SIG-M5 (cell line): ENCODE data around the gene HPCAL4.

Experiments
- DNase-seq: peaks from one replicate; lab custom pipeline; 2025; lab: John Stamatoyannopoulos, UW

HPCAL4 gene

GRCh38 chr1:39676948-39677548 is 14.2 kb downstream of the HPCAL4 start:
- DNase-seq, result no peak

- no peak for DNase-seq
Measured at GRCh38 chr1:39675220-39675619, 16.0 kb downstream of the HPCAL4 start.

GRCh38 chr1:39673215-39673614 is 18.0 kb downstream of the HPCAL4 start:
- DNase-seq, result no peak

GRCh38 chr1:39672551-39672947 is 18.7 kb downstream of the HPCAL4 start:
- no peak for DNase-seq

GRCh38 chr1:39671793-39672550 is 19.3 kb downstream of the HPCAL4 start, which contains the start of gene NT5C1A:
Gene NT5C1A (minus strand): TSS chr1:39672107. CDS start chr1:39672038, 69 bp downstream.
- DNase-seq, result no peak

GRCh38 chr1:39671433-39671792 is 19.8 kb downstream of the HPCAL4 start:
- no peak for DNase-seq

- DNase-seq, result no peak
Measured at GRCh38 chr1:39670689-39671088, 20.5 kb downstream of the HPCAL4 start.

GRCh38 chr1:39668894-39669293 is 22.3 kb downstream of the HPCAL4 start:
- DNase-seq, result no peak

- no peak for DNase-seq
Measured at GRCh38 chr1:39668111-39668510, 23.1 kb downstream of the HPCAL4 start.

- DNase-seq, result no peak
Measured at GRCh38 chr1:39666772-39667171, 24.5 kb downstream of the HPCAL4 start.

- no peak for DNase-seq
Measured at GRCh38 chr1:39663559-39663958, 27.7 kb downstream of the HPCAL4 start.

GRCh38 chr1:39662861-39663260 is 28.4 kb downstream of the HPCAL4 start:
- no peak for DNase-seq

- no peak for DNase-seq
Measured at GRCh38 chr1:39659538-39659937, 31.7 kb downstream of the HPCAL4 start.

- no peak for DNase-seq
Measured at GRCh38 chr1:39659110-39659509, 32.1 kb downstream of the HPCAL4 start.

GRCh38 chr1:39657923-39658485 is 33.2 kb downstream of the HPCAL4 start:
- no peak for DNase-seq

- DNase-seq, result no peak
Measured at GRCh38 chr1:39657402-39657801, 33.8 kb downstream of the HPCAL4 start.

GRCh38 chr1:39656391-39656790 is 34.8 kb downstream of the HPCAL4 start:
- DNase-seq, result no peak

- DNase-seq, result no peak
Measured at GRCh38 chr1:39655578-39656268, 35.5 kb downstream of the HPCAL4 start.

GRCh38 chr1:39654291-39654690 is 36.9 kb downstream of the HPCAL4 start:
- no peak for DNase-seq

- DNase-seq, result no peak
Measured at GRCh38 chr1:39653546-39654031, 37.6 kb downstream of the HPCAL4 start.

GRCh38 chr1:39652554-39652953 is 38.7 kb downstream of the HPCAL4 start:
- no peak for DNase-seq

GRCh38 chr1:39652105-39652504 is 39.1 kb downstream of the HPCAL4 start:
- DNase-seq, result no peak

- no peak for DNase-seq
Measured at GRCh38 chr1:39650431-39650830, 40.8 kb downstream of the HPCAL4 start.
